HepG2 (cell line): ENCODE measurements around the gene BPIFA1. TPM values are rescaled to one million over a fixed set of nuclear protein-coding genes. Genes with fewer than 3 reads are reported as not detected.

Experiments used
- FOXA3 ChIP-seq: IDR thresholded peaks from 2 replicates; pipeline ENCODE4 v1.6.1; 2016; ENCODE audit warnings: missing genetic modification reagents, missing compliant biosample characterization
- KDM2A ChIP-seq: sonication (generic); formaldehyde crosslinking; IDR thresholded peaks from 2 replicates; pipeline ENCODE4 v1.4.0; 2020; ENCODE audit warnings: low read depth, missing genetic modification reagents, borderline replicate concordance
- KLF16 ChIP-seq, 2 experiments: sonication (generic) in 1 of 2; formaldehyde crosslinking in 1 of 2; IDR thresholded peaks; 2 replicates each; pipeline versions ENCODE4 v1.6.1 to v1.8.0; 2016 to 2023; ENCODE audit warnings: missing genetic modification reagents in 2 of 2, missing compliant biosample characterization in 1 of 2
- KLF6 ChIP-seq: IDR thresholded peaks from 2 replicates; pipeline ENCODE4 v1.8.0; 2016; ENCODE audit warnings: missing biosample characterization, missing genetic modification reagents
- ZNF567 ChIP-seq: sonication (generic); formaldehyde crosslinking; IDR thresholded peaks from 2 replicates; pipeline ENCODE4 v1.8.1; 2023; ENCODE audit warnings: mild to moderate bottlenecking, missing genetic modification reagents, borderline replicate concordance
- ZNF652 ChIP-seq: IDR thresholded peaks from 2 replicates; pipeline ENCODE4 v1.6.1; 2016; ENCODE audit warnings: low read depth, borderline replicate concordance
- polyA plus RNA-seq, 8 experiments: library from polyadenylated mRNA; depleted of rRNA in 3 of 8; stranded (reverse) in 7 of 8; unstranded in 1 of 8; fragments of >200 nt; fragmentation: Illumina TruSeq in 4 of 8; extraction: Trizol in 4 of 8; gene quantifications; 2 replicates each; pipeline versions ENCODE4 v1.2.1 to v1.2.3, GENCODE V29; 2011 to 2016; ENCODE audit warnings: low read depth in 4 of 8, missing spikeins in 1 of 8, mixed read lengths in 1 of 8; ENCODE audit not compliant: insufficient read depth in 1 of 8
- total RNA-seq, 5 experiments: library from RNA; depleted of rRNA; stranded (reverse); fragments of >200 nt; fragmentation: Illumina TruSeq; extraction: Trizol; gene quantifications; 2 replicates each; pipeline ENCODE4 v1.2.3, GENCODE V29; 2016; ENCODE audit warnings: low read depth in 1 of 5
- TF ChIP-seq, protein P1 (sequence below), 2 experiments: sonication (generic) in 1 of 2; formaldehyde crosslinking in 1 of 2; IDR thresholded peaks; 2 replicates each; pipeline versions ENCODE4 v1.5.1 to v1.6.1; 2011 to 2020; ENCODE audit warnings: borderline replicate concordance in 1 of 2, low read depth in 1 of 2, low read length in 1 of 2, mild to moderate bottlenecking in 1 of 2, missing genetic modification reagents in 1 of 2, moderate library complexity in 1 of 2
- TF ChIP-seq, protein P2 (sequence below), 2 experiments: fragments of 450-650 bp in 1 of 2; sonication (generic) in 1 of 2; formaldehyde crosslinking in 1 of 2; IDR thresholded peaks; 2 replicates each; pipeline versions ENCODE4 v1.6.1 to v1.8.0; 2016 to 2022; ENCODE audit warnings: antibody characterized with exemption in 1 of 2, mild to moderate bottlenecking in 1 of 2, missing genetic modification reagents in 1 of 2
- TF ChIP-seq, protein P3 (sequence below): sonication (generic); formaldehyde crosslinking; IDR thresholded peaks from 2 replicates; pipeline ENCODE4 v1.5.1; 2020; ENCODE audit warnings: mild to moderate bottlenecking, missing genetic modification reagents, borderline replicate concordance

BPIFA1 gene
- total and polyA plus RNA-seq, 2 of the 13 experiments (the other 11 are each of a cell fraction or from before 2014, with no cell fraction given), result not detected

- TF ChIP-seq, protein P1, sequence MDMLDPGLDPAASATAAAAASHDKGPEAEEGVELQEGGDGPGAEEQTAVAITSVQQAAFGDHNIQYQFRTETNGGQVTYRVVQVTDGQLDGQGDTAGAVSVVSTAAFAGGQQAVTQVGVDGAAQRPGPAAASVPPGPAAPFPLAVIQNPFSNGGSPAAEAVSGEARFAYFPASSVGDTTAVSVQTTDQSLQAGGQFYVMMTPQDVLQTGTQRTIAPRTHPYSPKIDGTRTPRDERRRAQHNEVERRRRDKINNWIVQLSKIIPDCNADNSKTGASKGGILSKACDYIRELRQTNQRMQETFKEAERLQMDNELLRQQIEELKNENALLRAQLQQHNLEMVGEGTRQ (IDR thresholded peaks at IDR 0.05; ENCODE audit: low read depth, low read length), result no peak
- TF ChIP-seq, protein P1 (CRISPR knock-in tag; IDR thresholded peaks at IDR 0.05; ENCODE audit: borderline replicate concordance), result no peak
- TF ChIP-seq, protein P2, sequence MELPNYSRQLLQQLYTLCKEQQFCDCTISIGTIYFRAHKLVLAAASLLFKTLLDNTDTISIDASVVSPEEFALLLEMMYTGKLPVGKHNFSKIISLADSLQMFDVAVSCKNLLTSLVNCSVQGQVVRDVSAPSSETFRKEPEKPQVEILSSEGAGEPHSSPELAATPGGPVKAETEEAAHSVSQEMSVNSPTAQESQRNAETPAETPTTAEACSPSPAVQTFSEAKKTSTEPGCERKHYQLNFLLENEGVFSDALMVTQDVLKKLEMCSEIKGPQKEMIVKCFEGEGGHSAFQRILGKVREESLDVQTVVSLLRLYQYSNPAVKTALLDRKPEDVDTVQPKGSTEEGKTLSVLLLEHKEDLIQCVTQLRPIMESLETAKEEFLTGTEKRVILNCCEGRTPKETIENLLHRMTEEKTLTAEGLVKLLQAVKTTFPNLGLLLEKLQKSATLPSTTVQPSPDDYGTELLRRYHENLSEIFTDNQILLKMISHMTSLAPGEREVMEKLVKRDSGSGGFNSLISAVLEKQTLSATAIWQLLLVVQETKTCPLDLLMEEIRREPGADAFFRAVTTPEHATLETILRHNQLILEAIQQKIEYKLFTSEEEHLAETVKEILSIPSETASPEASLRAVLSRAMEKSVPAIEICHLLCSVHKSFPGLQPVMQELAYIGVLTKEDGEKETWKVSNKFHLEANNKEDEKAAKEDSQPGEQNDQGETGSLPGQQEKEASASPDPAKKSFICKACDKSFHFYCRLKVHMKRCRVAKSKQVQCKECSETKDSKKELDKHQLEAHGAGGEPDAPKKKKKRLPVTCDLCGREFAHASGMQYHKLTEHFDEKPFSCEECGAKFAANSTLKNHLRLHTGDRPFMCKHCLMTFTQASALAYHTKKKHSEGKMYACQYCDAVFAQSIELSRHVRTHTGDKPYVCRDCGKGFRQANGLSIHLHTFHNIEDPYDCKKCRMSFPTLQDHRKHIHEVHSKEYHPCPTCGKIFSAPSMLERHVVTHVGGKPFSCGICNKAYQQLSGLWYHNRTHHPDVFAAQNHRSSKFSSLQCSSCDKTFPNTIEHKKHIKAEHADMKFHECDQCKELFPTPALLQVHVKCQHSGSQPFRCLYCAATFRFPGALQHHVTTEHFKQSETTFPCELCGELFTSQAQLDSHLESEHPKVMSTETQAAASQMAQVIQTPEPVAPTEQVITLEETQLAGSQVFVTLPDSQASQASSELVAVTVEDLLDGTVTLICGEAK (IDR thresholded peaks at IDR 0.05), result no peak
- TF ChIP-seq, protein P2 (CRISPR knock-in tag; IDR thresholded peaks at IDR 0.05), result peak; percentile 79
- peak; percentile 59; the same call in 1 of the 2 replicates for TF ChIP-seq KDM2A (CRISPR knock-in tag)
- peak; percentile 61 for TF ChIP-seq FOXA3 (CRISPR knock-in tag)
- TF ChIP-seq ZNF567, result 0 out of 2 replicates have a peak, but pooled peaks have one; percentile 26
- no peak for TF ChIP-seq ZNF652 (CRISPR knock-in tag)
- TF ChIP-seq KLF6 (CRISPR knock-in tag), result peak; percentile 39; the same call in 1 of the 2 replicates
- TF ChIP-seq, protein P3, sequence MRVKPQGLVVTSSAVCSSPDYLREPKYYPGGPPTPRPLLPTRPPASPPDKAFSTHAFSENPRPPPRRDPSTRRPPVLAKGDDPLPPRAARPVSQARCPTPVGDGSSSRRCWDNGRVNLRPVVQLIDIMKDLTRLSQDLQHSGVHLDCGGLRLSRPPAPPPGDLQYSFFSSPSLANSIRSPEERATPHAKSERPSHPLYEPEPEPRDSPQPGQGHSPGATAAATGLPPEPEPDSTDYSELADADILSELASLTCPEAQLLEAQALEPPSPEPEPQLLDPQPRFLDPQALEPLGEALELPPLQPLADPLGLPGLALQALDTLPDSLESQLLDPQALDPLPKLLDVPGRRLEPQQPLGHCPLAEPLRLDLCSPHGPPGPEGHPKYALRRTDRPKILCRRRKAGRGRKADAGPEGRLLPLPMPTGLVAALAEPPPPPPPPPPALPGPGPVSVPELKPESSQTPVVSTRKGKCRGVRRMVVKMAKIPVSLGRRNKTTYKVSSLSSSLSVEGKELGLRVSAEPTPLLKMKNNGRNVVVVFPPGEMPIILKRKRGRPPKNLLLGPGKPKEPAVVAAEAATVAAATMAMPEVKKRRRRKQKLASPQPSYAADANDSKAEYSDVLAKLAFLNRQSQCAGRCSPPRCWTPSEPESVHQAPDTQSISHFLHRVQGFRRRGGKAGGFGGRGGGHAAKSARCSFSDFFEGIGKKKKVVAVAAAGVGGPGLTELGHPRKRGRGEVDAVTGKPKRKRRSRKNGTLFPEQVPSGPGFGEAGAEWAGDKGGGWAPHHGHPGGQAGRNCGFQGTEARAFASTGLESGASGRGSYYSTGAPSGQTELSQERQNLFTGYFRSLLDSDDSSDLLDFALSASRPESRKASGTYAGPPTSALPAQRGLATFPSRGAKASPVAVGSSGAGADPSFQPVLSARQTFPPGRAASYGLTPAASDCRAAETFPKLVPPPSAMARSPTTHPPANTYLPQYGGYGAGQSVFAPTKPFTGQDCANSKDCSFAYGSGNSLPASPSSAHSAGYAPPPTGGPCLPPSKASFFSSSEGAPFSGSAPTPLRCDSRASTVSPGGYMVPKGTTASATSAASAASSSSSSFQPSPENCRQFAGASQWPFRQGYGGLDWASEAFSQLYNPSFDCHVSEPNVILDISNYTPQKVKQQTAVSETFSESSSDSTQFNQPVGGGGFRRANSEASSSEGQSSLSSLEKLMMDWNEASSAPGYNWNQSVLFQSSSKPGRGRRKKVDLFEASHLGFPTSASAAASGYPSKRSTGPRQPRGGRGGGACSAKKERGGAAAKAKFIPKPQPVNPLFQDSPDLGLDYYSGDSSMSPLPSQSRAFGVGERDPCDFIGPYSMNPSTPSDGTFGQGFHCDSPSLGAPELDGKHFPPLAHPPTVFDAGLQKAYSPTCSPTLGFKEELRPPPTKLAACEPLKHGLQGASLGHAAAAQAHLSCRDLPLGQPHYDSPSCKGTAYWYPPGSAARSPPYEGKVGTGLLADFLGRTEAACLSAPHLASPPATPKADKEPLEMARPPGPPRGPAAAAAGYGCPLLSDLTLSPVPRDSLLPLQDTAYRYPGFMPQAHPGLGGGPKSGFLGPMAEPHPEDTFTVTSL, result 0 out of 2 replicates have a peak, but pooled peaks have one; percentile 23
- peak in 1 of 2 experiments; percentile 55; a peak in 1 of 4 replicates for TF ChIP-seq KLF16 (CRISPR knock-in tag; IDR thresholded peaks at IDR 0.05)
Observed at GRCh38 chr20:33280000-33280680, 44.3 kb downstream of the BPIFA1 start (continued).
